NK-92 (cell line): Measurements from ENCODE around the gene SLC41A1.
"Not testable (repeated sequence)": the region's sequence is repeated elsewhere in the genome, so short reads cannot be mapped to it uniquely, and the experiment has no call there.

Source experiments
- DNase-seq: peaks from one replicate; lab custom pipeline; 2025; ENCODE audit not compliant: unreplicated experiment; lab: John Stamatoyannopoulos, UW

The SLC41A1 gene

DNA sequence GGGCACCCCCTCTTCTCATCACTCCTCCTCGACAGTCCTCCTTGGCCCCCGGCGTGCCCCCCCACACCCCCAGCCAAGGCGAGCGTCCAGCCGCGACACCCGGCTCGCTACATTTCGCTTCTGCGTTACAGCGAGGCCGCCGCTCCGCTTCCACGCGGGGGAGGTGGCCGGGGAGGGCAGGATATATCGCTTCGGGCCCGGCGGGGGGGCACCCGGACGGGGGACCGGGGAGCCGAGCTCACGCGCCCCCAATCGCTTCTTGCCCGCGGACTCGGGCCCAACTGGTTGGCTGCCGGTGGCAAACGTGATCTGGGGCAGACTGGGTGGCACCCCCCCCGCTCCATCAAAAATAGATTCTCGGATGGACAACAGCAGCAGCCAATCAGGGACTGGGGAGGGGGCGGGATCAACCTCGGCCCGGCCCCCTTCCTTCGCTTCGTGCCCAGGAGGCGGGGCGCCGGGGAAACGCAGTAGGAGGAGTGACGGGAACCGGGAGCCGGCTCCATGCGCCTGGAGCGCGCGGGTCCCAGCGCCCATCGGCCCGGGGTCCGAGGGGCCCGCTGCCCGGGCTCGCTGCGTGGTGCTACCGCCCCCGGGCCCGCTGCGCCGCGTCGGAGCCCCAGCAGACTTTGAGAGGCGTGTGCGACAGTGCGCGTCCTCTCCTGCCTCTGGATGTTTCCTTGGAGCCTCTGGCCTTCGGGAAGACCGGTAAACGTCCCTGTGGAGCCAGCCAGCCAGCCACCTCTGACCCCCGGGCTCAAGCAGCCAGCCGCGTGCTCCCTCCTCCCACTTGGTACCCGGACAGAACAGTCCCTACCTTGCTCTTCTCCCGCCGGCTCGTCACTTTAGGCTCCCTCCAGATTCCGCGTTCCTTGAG, at the start of gene SLC41A1:
Gene SLC41A1, minus strand, starts transcription at position 321 of the 877 bp plus-strand sequence. CDS start 2,757 bp downstream, outside the sequence.
- DNase-seq = peak; percentile 44

DNA sequence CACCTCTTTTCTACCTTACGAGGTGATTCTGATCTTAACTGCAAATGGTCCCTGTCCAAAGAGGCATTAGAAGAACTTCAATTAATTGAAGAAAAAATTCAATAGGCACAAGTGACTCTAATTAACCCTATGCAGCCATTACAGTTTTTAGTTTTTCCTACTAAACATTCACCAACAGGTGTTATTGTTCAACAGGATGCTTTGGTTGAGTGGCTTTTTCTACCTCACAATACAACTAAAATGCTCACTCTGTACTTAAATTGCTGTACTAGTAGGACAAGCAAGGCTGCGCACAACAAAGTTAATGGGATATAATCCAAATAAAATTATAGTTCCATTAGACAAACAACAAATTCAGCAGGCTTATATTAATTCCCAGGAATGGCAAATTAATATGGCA, 48.5 kb upstream of the SLC41A1 start:
- DNase-seq = no peak

GRCh38 chr1:205858141-205858961, 45.4 kb upstream of the SLC41A1 start:
- DNase-seq = no peak

- not testable (repeated sequence) for DNase-seq
These were observed 44.5 kb upstream of the SLC41A1 start for GRCh38 chr1:205857501-205857900.

DNA sequence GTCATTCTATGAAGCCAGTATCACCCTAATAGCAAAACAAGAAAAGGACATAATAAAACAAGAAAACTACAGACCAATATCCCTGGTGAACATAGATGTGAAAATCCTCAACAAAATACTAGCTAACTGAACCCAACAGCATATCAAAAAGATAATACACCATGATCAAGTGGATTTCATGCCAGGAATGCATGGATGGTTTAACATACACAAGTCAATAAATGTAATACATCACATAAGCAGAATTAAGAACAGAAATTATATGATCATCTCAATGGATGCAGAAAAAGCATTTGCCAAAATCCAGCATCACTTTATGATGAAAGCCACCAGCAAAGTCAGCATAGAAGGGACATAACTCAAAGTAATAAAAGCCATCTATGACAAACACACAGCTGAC, 43.4 kb upstream of the SLC41A1 start:
- DNase-seq = no peak

DNA sequence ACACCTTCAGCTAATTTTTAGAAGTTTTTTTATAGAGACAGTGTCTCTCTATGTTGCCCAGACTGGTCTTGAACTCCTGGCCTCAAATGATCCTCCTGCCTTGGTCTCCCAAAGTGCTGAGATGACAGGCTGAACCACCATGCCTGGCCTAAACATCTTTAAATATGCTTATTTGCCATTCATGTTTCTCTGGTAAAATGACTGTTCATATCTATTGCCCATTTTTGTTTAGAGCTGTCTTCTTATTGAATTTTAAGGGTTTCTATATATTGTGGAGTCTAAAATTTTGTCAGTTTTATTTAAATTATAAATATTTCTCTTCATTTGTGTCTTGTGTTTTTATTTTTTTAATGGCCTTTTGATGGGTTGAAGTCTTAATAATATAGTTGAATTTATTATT, 40.0 kb upstream of the SLC41A1 start:
- no peak for DNase-seq

DNA sequence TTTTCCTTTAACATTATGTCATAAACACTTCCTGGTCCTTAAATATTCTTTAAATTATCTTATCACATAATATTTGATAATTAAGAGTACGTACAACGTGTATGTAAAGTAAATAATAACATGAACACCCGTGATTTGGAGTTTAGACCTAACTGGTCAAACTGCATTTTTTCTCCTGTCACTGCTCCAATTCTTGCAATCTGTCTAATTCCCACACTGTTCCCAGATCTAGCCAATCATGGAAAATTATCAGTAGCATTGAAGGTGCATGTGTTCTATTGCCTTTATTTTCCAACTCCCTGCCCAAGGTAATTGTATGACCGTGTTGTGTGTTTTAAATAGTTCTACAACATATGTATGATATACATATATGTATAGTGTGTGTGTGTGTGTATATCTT, 39.0 kb upstream of the SLC41A1 start:
- no peak for DNase-seq

GRCh38 chr1:205849619-205850355, 36.8 kb upstream of the SLC41A1 start, which contains the start of gene PM20D1:
PM20D1 (minus strand) TSS chr1:205850132; CDS start chr1:205850072, 60 bp downstream.
- no peak for DNase-seq

GRCh38 chr1:205843036-205843859, 30.2 kb upstream of the SLC41A1 start:
- DNase-seq = no peak

DNA sequence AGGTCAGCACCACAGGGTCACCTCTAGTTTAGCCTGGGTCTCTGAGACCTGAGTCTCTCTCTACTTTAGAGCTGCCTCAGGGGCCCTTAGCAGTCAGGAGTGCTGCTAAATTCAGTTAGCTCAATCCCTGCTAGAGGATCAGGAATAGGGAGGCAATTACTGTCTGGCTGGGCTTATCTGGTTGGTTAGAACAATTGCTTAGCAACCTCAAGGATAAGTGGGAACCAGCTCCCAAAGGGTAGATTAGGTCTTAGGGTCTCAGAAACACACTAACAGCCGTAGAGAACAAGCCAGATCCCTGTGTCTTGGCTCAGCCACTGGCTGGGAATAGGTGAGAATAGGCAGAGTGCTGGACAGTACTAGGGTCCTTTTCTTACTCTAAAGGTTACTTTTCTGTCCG, 29.2 kb upstream of the SLC41A1 start:
- DNase-seq = no peak

GRCh38 chr1:205840146-205840923, 27.3 kb upstream of the SLC41A1 start:
- DNase-seq = no peak

DNA sequence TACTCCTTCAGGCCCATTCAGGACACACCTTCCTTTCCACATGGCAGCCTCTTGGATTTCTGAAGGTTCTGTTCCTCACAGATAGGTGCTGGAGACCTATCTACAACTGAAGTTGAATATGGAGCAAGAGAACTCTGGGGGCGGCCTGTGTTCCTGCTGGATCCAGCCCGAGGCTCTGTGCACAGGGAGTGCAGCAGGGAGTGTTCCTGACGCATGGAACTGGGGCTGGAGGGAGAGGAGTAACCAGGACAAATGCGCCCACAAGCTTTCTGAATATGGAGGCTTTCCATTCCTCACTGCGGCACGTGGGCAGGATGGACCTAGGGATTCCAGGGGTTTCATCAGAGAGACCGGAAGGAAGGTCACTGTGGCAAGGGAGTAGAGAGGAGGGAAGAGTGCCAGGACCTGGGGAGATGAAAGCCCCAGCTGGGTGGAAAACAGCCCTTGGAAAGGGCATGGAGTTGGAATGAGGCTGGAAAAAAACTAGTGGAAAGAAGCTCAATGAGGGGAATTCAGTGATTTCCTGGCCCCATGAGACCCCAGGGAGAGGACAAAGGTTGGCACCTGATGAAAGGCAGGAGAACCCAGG, 24.5 kb upstream of the SLC41A1 start:
- no peak for DNase-seq

DNA sequence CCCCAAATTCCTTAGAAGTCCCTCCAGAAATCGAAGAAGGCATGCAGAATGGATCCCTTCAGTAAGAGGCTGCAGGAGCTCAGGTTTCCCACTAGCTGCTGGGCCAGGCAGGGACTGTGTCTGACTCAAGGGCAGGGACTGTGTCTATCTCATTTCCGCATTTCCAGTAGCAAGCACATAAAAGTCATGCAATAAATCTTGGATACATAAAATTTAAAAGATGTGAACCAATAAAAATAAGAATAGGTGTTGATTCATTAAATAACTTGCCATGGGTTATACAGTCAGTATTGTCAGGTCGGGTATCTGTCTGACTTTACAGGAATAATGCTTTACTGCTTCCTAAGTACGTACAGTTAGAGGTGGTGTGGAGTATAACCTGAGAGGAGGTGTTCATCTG, 21.8 kb upstream of the SLC41A1 start:
- DNase-seq = no peak

DNA sequence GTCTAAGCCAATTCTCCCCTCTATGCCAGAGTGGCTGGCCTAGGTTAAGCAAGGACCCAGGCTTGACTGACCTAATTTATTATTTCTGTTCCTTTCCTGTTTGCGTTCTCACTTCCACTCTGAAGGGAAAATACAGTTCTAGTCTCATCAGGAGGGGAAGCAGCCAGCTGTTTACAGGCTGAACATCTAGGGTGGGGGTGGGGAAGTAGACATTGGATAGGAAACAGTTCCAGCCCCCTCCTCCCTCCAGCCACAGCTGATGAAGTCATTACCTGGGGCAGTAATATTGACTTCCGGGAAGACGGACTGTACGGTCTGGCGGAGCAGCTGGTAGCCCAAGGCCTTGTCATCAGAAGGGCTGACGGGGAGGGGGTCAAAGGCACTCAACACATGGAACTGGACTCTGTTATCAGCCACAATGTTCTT, 19.3 kb upstream of the SLC41A1 start:
- DNase-seq = no peak

GRCh38 chr1:205827623-205828022, 14.6 kb upstream of the SLC41A1 start:
- DNase-seq = no peak

GRCh38 chr1:205826995-205827394, 14.0 kb upstream of the SLC41A1 start:
- DNase-seq = no peak

- DNase-seq = no peak
These were observed 13.2 kb upstream of the SLC41A1 start for GRCh38 chr1:205826016-205826806.

GRCh38 chr1:205824180-205824579, 11.2 kb upstream of the SLC41A1 start:
- no peak for DNase-seq
